IPS-18c (cell line): ENCODE results near the gene PROM2.

Experiments
- H3K4me3 ChIP-seq: 2 replicates; pipeline ENCODE4 v1.7.0; 2013; ENCODE audit warnings: low read depth, mild to moderate bottlenecking, low read length, moderate library complexity; ENCODE audit not compliant: insufficient read depth
- H3K9me3 ChIP-seq: one replicate; pipeline ENCODE4 v1.6.1; 2013; ENCODE audit warnings: mild to moderate bottlenecking, low read length, moderate library complexity; ENCODE audit not compliant: control insufficient read depth, insufficient read depth

Gene PROM2

GRCh38 chr2:95323347-95324155, 49.3 kb downstream of the PROM2 start:
- no peak overlapping the region for H3K4me3 ChIP-seq
- no peaks in the 10 kb centered on the region for H3K9me3 ChIP-seq

GRCh38 chr2:95325026-95325425, 50.8 kb downstream of the PROM2 start:
- H3K4me3 ChIP-seq = no peak overlapping the region
- H3K9me3 ChIP-seq = no peaks in the 10 kb centered on the region

- H3K4me3 ChIP-seq = no peak overlapping the region
These were observed 51.6 kb downstream of the PROM2 start for GRCh38 chr2:95325590-95326432.

GRCh38 chr2:95326433-95327140, 52.3 kb downstream of the PROM2 start:
- H3K4me3 ChIP-seq = no peak overlapping the region
- H3K9me3 ChIP-seq = no peaks in the 10 kb centered on the region

More at GRCh38 chr2:95325590-95326432, 51.6 kb downstream of the PROM2 start:
- no peaks in the 10 kb centered on the region for H3K9me3 ChIP-seq

GRCh38 chr2:95327861-95328260, 53.6 kb downstream of the PROM2 start:
- Histone ChIP-seq H3K4me3 (no peak overlapping the region), H3K9me3 (no peaks in the 10 kb centered on the region)

- Histone ChIP-seq H3K9me3 (no peaks in the 10 kb centered on the region), H3K4me3 (no peak overlapping the region)
These were observed 54.3 kb downstream of the PROM2 start for GRCh38 chr2:95328358-95329125.

GRCh38 chr2:95329401-95329800, 55.2 kb downstream of the PROM2 start:
- Histone ChIP-seq H3K4me3 (no peak overlapping the region), H3K9me3 (no peaks in the 10 kb centered on the region)

- no peak overlapping the region for H3K4me3 ChIP-seq
These were observed 55.9 kb downstream of the PROM2 start for GRCh38 chr2:95329891-95330793.

GRCh38 chr2:95330794-95331338, 56.6 kb downstream of the PROM2 start:
- H3K9me3 ChIP-seq = no peaks in the 10 kb centered on the region

More at GRCh38 chr2:95329891-95330793, 55.9 kb downstream of the PROM2 start:
- H3K9me3 ChIP-seq = no peaks in the 10 kb centered on the region

GRCh38 chr2:95331606-95332005, 57.4 kb downstream of the PROM2 start:
- Histone ChIP-seq H3K4me3 (no peak overlapping the region), H3K9me3 (no peaks in the 10 kb centered on the region)

More at GRCh38 chr2:95330794-95331338, 56.6 kb downstream of the PROM2 start:
- H3K4me3 ChIP-seq = no peak overlapping the region

- Histone ChIP-seq H3K4me3 (no peak overlapping the region), H3K9me3 (no peaks in the 10 kb centered on the region)
These were observed 57.8 kb downstream of the PROM2 start for GRCh38 chr2:95332036-95332435.

GRCh38 chr2:95333056-95333455, 58.8 kb downstream of the PROM2 start:
- Histone ChIP-seq H3K4me3 (no peak overlapping the region), H3K9me3 (no peaks in the 10 kb centered on the region)

- Histone ChIP-seq H3K4me3 (no peak overlapping the region), H3K9me3 (no peaks in the 10 kb centered on the region)
These were observed 59.7 kb downstream of the PROM2 start for GRCh38 chr2:95333888-95334338.

- H3K9me3 ChIP-seq = no peaks in the 10 kb centered on the region
- no peak overlapping the region for H3K4me3 ChIP-seq
These were observed 60.8 kb downstream of the PROM2 start for GRCh38 chr2:95334916-95335641.

GRCh38 chr2:95336406-95336805, 62.2 kb downstream of the PROM2 start:
- H3K9me3 ChIP-seq = no peaks in the 10 kb centered on the region
- H3K4me3 ChIP-seq = no peak overlapping the region
